ENCODE measurements around the gene XPO4.
"Not testable (repeated sequence)": the region's sequence is repeated elsewhere in the genome, so short reads cannot be mapped to it uniquely, and the experiment has no call there.

The XPO4 gene

GRCh38 chr13:20779405-20779804 is 123.1 kb downstream of the XPO4 start:
- no peak for DNase-seq

- no peak for DNase-seq
Observed at GRCh38 chr13:20778311-20778710, 124.2 kb downstream of the XPO4 start.

- no peak for DNase-seq
Observed at GRCh38 chr13:20776751-20777150, 125.8 kb downstream of the XPO4 start.

- DNase-seq: no peak
Observed at GRCh38 chr13:20775961-20776360, 126.6 kb downstream of the XPO4 start.

GRCh38 chr13:20774746-20775145 is 127.8 kb downstream of the XPO4 start:
- no peak for DNase-seq

GRCh38 chr13:20773194-20774080 is 129.1 kb downstream of the XPO4 start, which contains the start of gene EEF1AKMT1:
Gene EEF1AKMT1 (minus strand): TSS chr13:20773961. CDS start chr13:20757598, 16,363 bp downstream.
- DNase-seq: peak; percentile 95

GRCh38 chr13:20772401-20773131 is 130.0 kb downstream of the XPO4 start:
- DNase-seq: no peak

GRCh38 chr13:20769834-20770233 is 132.7 kb downstream of the XPO4 start:
- DNase-seq: no peak

GRCh38 chr13:20769091-20769490 is 133.5 kb downstream of the XPO4 start:
- no peak for DNase-seq

GRCh38 chr13:20767309-20767943 is 135.1 kb downstream of the XPO4 start:
- DNase-seq: no peak

GRCh38 chr13:20760872-20761271 is 141.7 kb downstream of the XPO4 start:
- DNase-seq: no peak

- no peak for DNase-seq
Observed at GRCh38 chr13:20754009-20754408, 148.5 kb downstream of the XPO4 start.

GRCh38 chr13:20749377-20749776 is 153.2 kb downstream of the XPO4 start:
- no peak for DNase-seq

- not testable (repeated sequence) for DNase-seq
Observed at GRCh38 chr13:20743830-20744404, 158.6 kb downstream of the XPO4 start.

- no peak for DNase-seq
Observed at GRCh38 chr13:20740021-20740420, 162.5 kb downstream of the XPO4 start.

- DNase-seq: no peak
Observed at GRCh38 chr13:20738616-20739015, 163.9 kb downstream of the XPO4 start.

- no peak for DNase-seq
Observed at GRCh38 chr13:20729633-20730585, 172.6 kb downstream of the XPO4 start.

GRCh38 chr13:20728579-20729311 is 173.8 kb downstream of the XPO4 start:
- no peak for DNase-seq

- DNase-seq: no peak
Observed at GRCh38 chr13:20727856-20728255, 174.7 kb downstream of the XPO4 start.
